ENCODE measurements around the gene ANXA11.

The ANXA11 gene

GRCh38 chr10:80186364-80187012 is 18.8 kb downstream of the ANXA11 start:
- peak; percentile 67 for FAIRE-seq
- TF ChIP-seq POLR2AphosphoS5 (IDR thresholded peaks at IDR 0.05; ENCODE audit: low read depth, low read length) (no peak), POLR2A (IDR thresholded peaks at IDR 0.05; ENCODE audit: low read depth, low read length) (no peak), TAF1 (IDR thresholded peaks at IDR 0.05; ENCODE audit: low read depth, low read length) (no peak), POU2F2 (IDR thresholded peaks at IDR 0.05; ENCODE audit: low read depth, low read length) (0 out of 2 replicates have a peak, but pooled peaks have one; percentile 11), SPI1 (IDR thresholded peaks at IDR 0.05; ENCODE audit: low read depth, low read length) (no peak), PAX5 (IDR thresholded peaks at IDR 0.05; ENCODE audit: insufficient read depth, low read length, severe bottlenecking) (no peak)
- DNase-seq (ENCODE audit: insufficient read length, low spot score): no peak

GRCh38 chr10:80185578-80186299 is 19.6 kb downstream of the ANXA11 start:
- TF ChIP-seq POLR2AphosphoS5 (IDR thresholded peaks at IDR 0.05; ENCODE audit: low read depth, low read length) (no peak), POU2F2 (IDR thresholded peaks at IDR 0.05; ENCODE audit: low read depth, low read length) (no peak), SPI1 (IDR thresholded peaks at IDR 0.05; ENCODE audit: low read depth, low read length) (no peak), TAF1 (IDR thresholded peaks at IDR 0.05; ENCODE audit: low read depth, low read length) (no peak), PAX5 (IDR thresholded peaks at IDR 0.05; ENCODE audit: insufficient read depth, low read length, severe bottlenecking) (no peak), POLR2A (IDR thresholded peaks at IDR 0.05; ENCODE audit: low read depth, low read length) (no peak)
- DNase-seq (ENCODE audit: insufficient read length, low spot score) (no peak), FAIRE-seq (no peak)

DNA sequence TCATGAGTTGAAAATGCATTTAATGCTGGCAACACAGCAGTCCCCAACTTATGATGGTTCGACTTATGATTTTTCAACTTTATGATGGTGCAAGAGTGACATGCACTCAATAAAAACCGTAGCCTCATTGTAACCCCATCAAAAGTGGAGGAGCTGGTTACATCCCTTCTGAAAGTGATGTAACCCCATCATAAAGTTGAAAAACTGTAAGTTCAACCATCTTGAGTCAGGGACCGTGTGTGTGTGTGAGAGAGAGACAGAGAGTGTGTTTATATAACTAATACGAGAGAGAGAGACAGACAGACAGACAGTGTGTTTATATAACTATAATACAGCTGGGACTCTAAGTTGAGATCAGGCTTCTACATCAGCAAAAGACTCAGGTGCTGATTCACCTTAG is 21.0 kb downstream of the ANXA11 start:
- no peak for DNase-seq (ENCODE audit: insufficient read length, low spot score)
- no peak for FAIRE-seq
- no peak for TF ChIP-seq POLR2A (IDR thresholded peaks at IDR 0.05; ENCODE audit: low read depth, low read length)
- no peak for TF ChIP-seq SPI1 (IDR thresholded peaks at IDR 0.05; ENCODE audit: low read depth, low read length)
- no peak for TF ChIP-seq TAF1 (IDR thresholded peaks at IDR 0.05; ENCODE audit: low read depth, low read length)
- no peak for TF ChIP-seq PAX5 (IDR thresholded peaks at IDR 0.05; ENCODE audit: insufficient read depth, low read length, severe bottlenecking)
- no peak for TF ChIP-seq POU2F2 (IDR thresholded peaks at IDR 0.05; ENCODE audit: low read depth, low read length)

GRCh38 chr10:80183436-80183835 is 21.9 kb downstream of the ANXA11 start:
- TF ChIP-seq POLR2A (IDR thresholded peaks at IDR 0.05; ENCODE audit: low read depth, low read length) (no peak), SPI1 (IDR thresholded peaks at IDR 0.05; ENCODE audit: low read depth, low read length) (no peak)
- FAIRE-seq: no peak

DNA sequence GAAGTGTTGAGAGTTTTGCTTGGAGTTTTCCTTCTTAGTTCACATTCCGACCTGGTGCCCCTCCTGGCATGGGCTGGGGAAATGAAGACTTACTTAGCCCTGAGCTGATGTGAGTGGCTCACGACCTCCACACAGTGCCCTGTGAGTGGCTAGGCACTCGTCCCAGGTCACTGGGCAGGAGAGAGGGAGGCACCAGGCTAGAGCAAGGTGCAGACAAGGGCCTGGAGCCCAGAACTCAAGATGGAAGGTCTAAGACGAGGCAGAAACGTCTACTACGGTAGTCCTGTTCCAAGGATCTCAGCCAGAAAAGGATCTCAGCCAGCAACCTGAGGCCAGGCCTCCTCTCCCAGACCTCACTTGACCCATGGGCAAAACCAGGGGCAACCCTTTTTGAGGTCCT is 22.4 kb downstream of the ANXA11 start:
- TF ChIP-seq POLR2A (IDR thresholded peaks at IDR 0.05; ENCODE audit: low read depth, low read length) (no peak), TAF1 (IDR thresholded peaks at IDR 0.05; ENCODE audit: low read depth, low read length) (no peak), POLR2AphosphoS5 (IDR thresholded peaks at IDR 0.05; ENCODE audit: low read depth, low read length) (no peak), SPI1 (IDR thresholded peaks at IDR 0.05; ENCODE audit: low read depth, low read length) (no peak), POU2F2 (IDR thresholded peaks at IDR 0.05; ENCODE audit: low read depth, low read length) (no peak), PAX5 (IDR thresholded peaks at IDR 0.05; ENCODE audit: insufficient read depth, low read length, severe bottlenecking) (no peak)
- DNase-seq (ENCODE audit: insufficient read length, low spot score) (no peak), FAIRE-seq (no peak)

More at GRCh38 chr10:80183436-80183835, 21.9 kb downstream of the ANXA11 start:
- no peak for DNase-seq (ENCODE audit: insufficient read length, low spot score)

- no peak for FAIRE-seq
- TF ChIP-seq PAX5 (IDR thresholded peaks at IDR 0.05; ENCODE audit: insufficient read depth, low read length, severe bottlenecking) (no peak), POLR2A (IDR thresholded peaks at IDR 0.05; ENCODE audit: low read depth, low read length) (no peak), POU2F2 (IDR thresholded peaks at IDR 0.05; ENCODE audit: low read depth, low read length) (no peak), POLR2AphosphoS5 (IDR thresholded peaks at IDR 0.05; ENCODE audit: low read depth, low read length) (no peak), SPI1 (IDR thresholded peaks at IDR 0.05; ENCODE audit: low read depth, low read length) (no peak), TAF1 (IDR thresholded peaks at IDR 0.05; ENCODE audit: low read depth, low read length) (no peak)
- no peak for DNase-seq (ENCODE audit: insufficient read length, low spot score)
Observed at GRCh38 chr10:80177781-80178636, 27.3 kb downstream of the ANXA11 start.

- TF ChIP-seq POU2F2 (IDR thresholded peaks at IDR 0.05; ENCODE audit: low read depth, low read length) (no peak), POLR2A (IDR thresholded peaks at IDR 0.05; ENCODE audit: low read depth, low read length) (no peak), POLR2AphosphoS5 (IDR thresholded peaks at IDR 0.05; ENCODE audit: low read depth, low read length) (no peak), SPI1 (IDR thresholded peaks at IDR 0.05; ENCODE audit: low read depth, low read length) (no peak), TAF1 (IDR thresholded peaks at IDR 0.05; ENCODE audit: low read depth, low read length) (no peak), PAX5 (IDR thresholded peaks at IDR 0.05; ENCODE audit: insufficient read depth, low read length, severe bottlenecking) (no peak)
- no peak for DNase-seq (ENCODE audit: insufficient read length, low spot score)
- FAIRE-seq: no peak
Observed at GRCh38 chr10:80176526-80176925, 28.8 kb downstream of the ANXA11 start.

DNA sequence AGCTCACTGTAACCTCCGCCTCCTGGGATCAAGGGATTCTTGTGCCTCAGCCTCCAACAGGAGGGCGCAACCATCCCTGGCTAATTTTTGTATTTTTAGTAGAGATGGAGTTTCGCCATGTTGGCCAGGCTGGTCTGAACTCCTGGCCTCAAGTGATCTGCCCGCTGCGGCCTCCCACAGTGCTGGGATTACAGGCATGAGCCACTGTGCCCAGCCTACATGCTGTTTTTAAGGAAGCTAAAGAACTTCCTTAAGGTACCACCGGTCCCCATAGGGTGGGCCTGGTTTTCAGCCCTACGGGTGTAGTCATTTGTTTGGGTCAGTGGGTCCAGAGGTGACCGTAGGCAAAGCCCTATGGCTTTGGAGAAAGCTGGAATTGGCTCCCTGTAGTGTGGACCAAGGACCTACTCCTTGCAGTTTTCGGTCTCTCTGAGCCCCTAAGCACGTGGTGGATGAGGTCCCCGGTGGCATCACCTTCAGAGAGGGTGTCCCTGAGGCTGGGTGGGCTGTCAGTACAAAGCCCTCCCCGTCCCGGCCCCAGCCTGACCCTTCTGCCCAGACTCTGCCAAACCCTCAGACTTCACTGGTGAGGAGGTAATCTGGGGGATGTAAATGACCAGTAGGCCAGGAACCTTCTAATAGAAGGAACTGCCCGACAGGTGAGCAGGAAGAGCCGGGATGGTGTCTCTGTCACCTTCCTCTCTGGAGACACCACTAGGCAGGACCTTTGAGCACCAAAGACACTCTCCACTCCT is 30.5 kb downstream of the ANXA11 start:
- TF ChIP-seq PAX5 (IDR thresholded peaks at IDR 0.05; ENCODE audit: insufficient read depth, low read length, severe bottlenecking) (no peak), POLR2A (IDR thresholded peaks at IDR 0.05; ENCODE audit: low read depth, low read length) (no peak)
- no peak for FAIRE-seq
- DNase-seq (ENCODE audit: insufficient read length, low spot score): no peak

- FAIRE-seq (no peak), DNase-seq (ENCODE audit: insufficient read length, low spot score) (no peak)
- TF ChIP-seq PAX5 (IDR thresholded peaks at IDR 0.05; ENCODE audit: insufficient read depth, low read length, severe bottlenecking) (no peak), POLR2AphosphoS5 (IDR thresholded peaks at IDR 0.05; ENCODE audit: low read depth, low read length) (no peak), SPI1 (IDR thresholded peaks at IDR 0.05; ENCODE audit: low read depth, low read length) (no peak), TAF1 (IDR thresholded peaks at IDR 0.05; ENCODE audit: low read depth, low read length) (no peak), POLR2A (IDR thresholded peaks at IDR 0.05; ENCODE audit: low read depth, low read length) (no peak), POU2F2 (IDR thresholded peaks at IDR 0.05; ENCODE audit: low read depth, low read length) (no peak)
Observed at GRCh38 chr10:80173466-80173865, 31.9 kb downstream of the ANXA11 start.

Data from GM12891 (cell line).